OCI-LY3 (cell line): ENCODE results near the gene MACC1.

Experiments used
- EZH2phosphoT487 ChIP-seq: fragments of 200-600 bp; shearing (Covaris generic); IDR thresholded peaks from 2 replicates; pipeline ENCODE4 v1.6.1; 2018; ENCODE audit warnings: antibody characterized with exemption, mixed run types, low read depth
- TF ChIP-seq, protein P1 (sequence below): fragments of 200-600, 300-600 bp; sonication (generic); IDR thresholded peaks from 2 replicates; pipeline ENCODE4 v1.5.1; 2014; ENCODE audit warnings: antibody characterized with exemption, low read length, low read depth

DNA sequence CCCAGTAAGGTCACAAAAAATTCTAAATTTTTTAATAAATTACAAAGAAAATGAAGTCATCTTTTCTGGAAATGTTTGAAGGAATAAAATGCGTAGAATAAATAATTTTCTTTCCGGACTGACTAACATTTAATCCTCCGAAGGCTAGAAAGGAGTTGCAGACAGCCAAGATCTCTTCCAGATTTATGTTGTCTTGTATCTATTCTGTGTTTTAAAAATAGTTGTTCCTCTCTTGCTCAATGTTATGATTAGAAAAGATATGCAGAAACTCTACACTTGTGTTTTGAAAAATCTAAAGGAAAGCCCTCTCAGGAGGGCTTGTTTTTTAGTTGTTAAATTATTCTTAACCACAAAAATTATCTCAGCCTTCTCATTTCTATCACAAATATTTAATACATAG, 70.7 kb downstream of the MACC1 start:
- TF ChIP-seq, protein P1, sequence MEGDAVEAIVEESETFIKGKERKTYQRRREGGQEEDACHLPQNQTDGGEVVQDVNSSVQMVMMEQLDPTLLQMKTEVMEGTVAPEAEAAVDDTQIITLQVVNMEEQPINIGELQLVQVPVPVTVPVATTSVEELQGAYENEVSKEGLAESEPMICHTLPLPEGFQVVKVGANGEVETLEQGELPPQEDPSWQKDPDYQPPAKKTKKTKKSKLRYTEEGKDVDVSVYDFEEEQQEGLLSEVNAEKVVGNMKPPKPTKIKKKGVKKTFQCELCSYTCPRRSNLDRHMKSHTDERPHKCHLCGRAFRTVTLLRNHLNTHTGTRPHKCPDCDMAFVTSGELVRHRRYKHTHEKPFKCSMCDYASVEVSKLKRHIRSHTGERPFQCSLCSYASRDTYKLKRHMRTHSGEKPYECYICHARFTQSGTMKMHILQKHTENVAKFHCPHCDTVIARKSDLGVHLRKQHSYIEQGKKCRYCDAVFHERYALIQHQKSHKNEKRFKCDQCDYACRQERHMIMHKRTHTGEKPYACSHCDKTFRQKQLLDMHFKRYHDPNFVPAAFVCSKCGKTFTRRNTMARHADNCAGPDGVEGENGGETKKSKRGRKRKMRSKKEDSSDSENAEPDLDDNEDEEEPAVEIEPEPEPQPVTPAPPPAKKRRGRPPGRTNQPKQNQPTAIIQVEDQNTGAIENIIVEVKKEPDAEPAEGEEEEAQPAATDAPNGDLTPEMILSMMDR = no peak
- TF ChIP-seq EZH2phosphoT487 = no peak
